ENCODE results near the gene ARL11. TPM values are rescaled to one million over a fixed set of nuclear protein-coding genes. Genes with fewer than 3 reads are reported as not detected.

Gene ARL11
- total RNA-seq, result not detected in 2 replicates

GRCh38 chr13:49627831-49628652 is at the start of gene ARL11:
TSS of gene ARL11 (plus strand) at chr13:49628507. CDS start at chr13:49630448, 1,941 bp downstream.

GRCh38 chr13:49585220-49586157 is 42.8 kb upstream of the ARL11 start, which contains the start of gene RCBTB1:
TSS of gene RCBTB1 (minus strand) at chr13:49585558. CDS start at chr13:49567279, 18,279 bp downstream.

Other genes with a start within 250 kb of the ARL11 start
- 13.9 and 16.4 TPM in 2 replicates for gene CAB39L, start 184.4 kb upstream of the ARL11 start, total RNA-seq
- 6.7 and 9.5 TPM in 2 replicates for gene SETDB2, start 184.2 kb upstream of the ARL11 start, total RNA-seq
- gene PHF11, start 132.6 kb upstream of the ARL11 start, total RNA-seq, result 23.9 and 27.7 TPM in 2 replicates
- gene RCBTB1, start 42.9 kb upstream of the ARL11 start, total RNA-seq, result 16.8 and 18.3 TPM in 2 replicates
- gene EBPL, start 63.0 kb downstream of the ARL11 start, total RNA-seq, result 39.2 and 50.5 TPM in 2 replicates
- 23.0 and 28.8 TPM in 2 replicates for gene KPNA3, start 164.2 kb downstream of the ARL11 start, total RNA-seq

Measured in aortic smooth muscle cell (primary cell).